ENCODE data around the gene SUFU. TPM values are rescaled to one million over a fixed set of nuclear protein-coding genes. Genes with fewer than 3 reads are reported as not detected.

The SUFU gene
- total and polyA plus RNA-seq, 2 of the 8 experiments (the other 6 are each of a cell fraction or from before 2014, with no cell fraction given): 7.0 to 10.8 TPM

DNA sequence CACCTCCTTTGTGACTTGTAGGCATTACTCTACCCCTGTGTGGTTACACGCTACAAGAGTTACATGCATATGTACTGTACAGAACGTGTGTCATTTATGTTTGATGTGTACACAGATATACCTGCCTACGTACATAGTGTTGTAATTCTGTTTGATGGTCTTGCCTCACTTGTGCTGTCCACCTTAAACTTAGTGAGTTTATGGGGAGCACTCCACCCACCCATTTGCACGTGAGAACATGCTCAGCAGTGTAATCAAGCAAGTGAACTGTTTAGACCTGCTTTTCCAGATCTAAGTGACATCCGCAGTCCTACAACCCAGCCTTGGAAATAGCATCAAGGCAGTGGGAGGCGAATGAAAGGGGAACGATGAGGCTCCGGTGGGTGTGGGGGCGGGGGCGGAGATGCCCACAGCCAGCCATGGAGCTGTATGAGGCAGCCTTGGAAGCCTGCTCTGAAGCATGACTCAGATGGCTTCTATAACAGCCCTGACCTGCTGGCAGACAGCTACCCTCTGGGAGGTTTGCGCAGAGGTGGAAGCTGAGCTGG is 52.1 kb downstream of the SUFU start:
- Histone ChIP-seq H3K36me3 (ENCODE audit: control insufficient read depth in 2 of 4, insufficient read depth in 4 of 4, low read length in 3 of 4) (peaks cover 0 to 4% (median 0%) of the 10 kb centered on the region in 4 experiments; a peak in 1 of 8 replicates), H4K5ac (ENCODE audit: insufficient read length, low read depth, low read length) (no peak overlapping the region), H3K18ac (ENCODE audit: extremely low read depth, low read length) (no peak overlapping the region), H3K9me3 (ENCODE audit: insufficient read depth in 2 of 2, low read depth in 1 of 2, low read length in 1 of 2) (no peaks in the 10 kb centered on the region), H3K4me1 (replicated peaks in 1 of 4; ENCODE audit: control insufficient read depth in 3 of 4, insufficient read depth in 4 of 4, low read length in 3 of 4) (no peaks in the 10 kb centered on the region), H3K56ac (replicated peaks; ENCODE audit: insufficient read length, low read depth, low read length) (no peak overlapping the region), H3K4ac (replicated peaks; ENCODE audit: insufficient read length, low read depth, low read length) (no peak overlapping the region), H4K91ac (replicated peaks; ENCODE audit: insufficient read length, low read length) (no peak overlapping the region), H3K23me2 (ENCODE audit: low read depth, low read length) (no peaks in the 10 kb centered on the region), H3K4me3 (ENCODE audit: extremely low read depth in 1 of 4, insufficient read depth in 2 of 4, low read depth in 3 of 4, low read length in 4 of 4) (no peak overlapping the region), H3K79me2 (ENCODE audit: control insufficient read depth in 1 of 2, insufficient read depth in 2 of 2, low read length in 2 of 2) (no peaks in the 10 kb centered on the region), H4K8ac (ENCODE audit: extremely low read depth, insufficient read depth, low read length) (no peak overlapping the region), H3K79me1 (ENCODE audit: low read depth, low read length) (no peaks in the 10 kb centered on the region), H2BK120ac (replicated peaks; ENCODE audit: low read depth, low read length) (no peak overlapping the region), H2AFZ (ENCODE audit: low read length) (no peak overlapping the region), H3K27ac (ENCODE audit: low read depth, low read length) (no peak overlapping the region), H2BK5ac (ENCODE audit: low read depth, low read length) (no peak overlapping the region), H3K9ac (replicated peaks in 1 of 4; ENCODE audit: extremely low read depth in 1 of 4, low read depth in 3 of 4, low read length in 3 of 4) (no peak overlapping the region), H2AK5ac (ENCODE audit: low read depth, low read length) (no peak overlapping the region), H3K27me3 (replicated peaks in 1 of 4; ENCODE audit: control insufficient read depth in 3 of 4, extremely low read depth in 1 of 4, insufficient read depth in 3 of 4, low read length in 3 of 4) (no peaks in the 10 kb centered on the region; a peak in 1 of 7 replicates), H3K23ac (ENCODE audit: insufficient read length) (no peak overlapping the region), H3K4me2 (ENCODE audit: insufficient read depth in 1 of 2, low read depth in 2 of 2, low read length in 2 of 2) (no peak overlapping the region), H2BK20ac (ENCODE audit: low read length) (no peak overlapping the region), H2BK15ac (ENCODE audit: low read length) (no peak overlapping the region), H2BK12ac (ENCODE audit: low read depth, low read length) (no peak overlapping the region), H4K20me1 (replicated peaks in 1 of 2; ENCODE audit: control insufficient read depth in 1 of 2, insufficient read depth in 2 of 2, low read length in 2 of 2) (peaks cover 3 to 7% of the 10 kb centered on the region in 2 experiments), H3K14ac (ENCODE audit: insufficient read length) (no peak overlapping the region)
- no peak for FAIRE-seq
- ChIA-PET CTCF (ENCODE audit: partially characterized antibody) (interaction anchor here (1.0 kb wide), 2 partner anchors 56 to 95 kb away, joined by 3 read pairs; no protein-coding TSS in a partner anchor), POLR2A (ENCODE audit: partially characterized antibody) (no interaction called here)
- WGBS, 2 experiments (ENCODE audit: extremely low coverage in 1 of 2, insufficient coverage in 1 of 2, insufficient read length in 1 of 2, insufficient replicate concordance in 2 of 2, low coverage in 1 of 2, low lambda C conversion rate in 2 of 2, missing lambda C conversion rate in 1 of 2): 74% methylated on average over 11 of the region's 11 CpGs; no CpG with 5 or more reads in 1 of the 2 experiments
- no peak for DNase-seq (ENCODE audit: low read depth in 1 of 2, low spot score in 2 of 2)

Data from H1 (cell line).